ACC112 (cell line): ENCODE results near the gene PKNOX1.
"Not testable (repeated sequence)": the region's sequence is repeated elsewhere in the genome, so short reads cannot be mapped to it uniquely, and the experiment has no call there.

Source experiments
- H2AFZ ChIP-seq: fragments of 200-600 bp; sonication (generic); one replicate; pipeline ENCODE4 v1.6.0; 2017; ENCODE audit warnings: antibody characterized with exemption, low read length; ENCODE audit not compliant: unreplicated experiment
- H3K27ac ChIP-seq: fragments of 200-600 bp; sonication (generic); 2 replicates; pipeline ENCODE4 v1.5.1; 2014; ENCODE audit warnings: low read depth, mild to moderate bottlenecking, antibody characterized with exemption, low read length, moderate library complexity
- H3K27me3 ChIP-seq: fragments of 200-600 bp; sonication (generic); 2 replicates; pipeline ENCODE4 v1.6.1; 2014; ENCODE audit warnings: mild to moderate bottlenecking, antibody characterized with exemption, low read length, moderate library complexity, mixed read lengths; ENCODE audit not compliant: insufficient read depth
- H3K36me3 ChIP-seq: fragments of 200-600 bp; sonication (generic); 2 replicates; pipeline ENCODE4 v1.6.1; 2016; ENCODE audit warnings: mild to moderate bottlenecking, antibody characterized with exemption, low read length, moderate library complexity, mixed read lengths; ENCODE audit not compliant: insufficient read depth
- H3K4me1 ChIP-seq: fragments of 200-600 bp; sonication (generic); one replicate; pipeline ENCODE4 v1.6.1; 2016; ENCODE audit warnings: low read length, mixed read lengths; ENCODE audit not compliant: insufficient read depth, unreplicated experiment, control insufficient read depth
- H3K4me3 ChIP-seq: fragments of 200-600 bp; sonication (generic); 2 replicates; pipeline ENCODE4 v1.5.1; 2014; ENCODE audit warnings: mild to moderate bottlenecking, low read depth, low read length
- H3K79me2 ChIP-seq: fragments of 200-600 bp; sonication (generic); one replicate; pipeline ENCODE4 v1.6.0; 2016; ENCODE audit warnings: low read length; ENCODE audit not compliant: control insufficient read depth, unreplicated experiment, insufficient read depth

The PKNOX1 gene

GRCh38 chr21:42959728-42960127, 14.6 kb upstream of the PKNOX1 start:
- no peaks in the 10 kb centered on the region for H3K27me3 ChIP-seq
- no peaks in the 10 kb centered on the region for H3K36me3 ChIP-seq
- no peaks in the 10 kb centered on the region for H3K79me2 ChIP-seq
- no peak overlapping the region for H3K27ac ChIP-seq
- no peak overlapping the region for H3K4me3 ChIP-seq
- H2AFZ ChIP-seq: no peak overlapping the region
- H3K4me1 ChIP-seq: no peaks in the 10 kb centered on the region

DNA sequence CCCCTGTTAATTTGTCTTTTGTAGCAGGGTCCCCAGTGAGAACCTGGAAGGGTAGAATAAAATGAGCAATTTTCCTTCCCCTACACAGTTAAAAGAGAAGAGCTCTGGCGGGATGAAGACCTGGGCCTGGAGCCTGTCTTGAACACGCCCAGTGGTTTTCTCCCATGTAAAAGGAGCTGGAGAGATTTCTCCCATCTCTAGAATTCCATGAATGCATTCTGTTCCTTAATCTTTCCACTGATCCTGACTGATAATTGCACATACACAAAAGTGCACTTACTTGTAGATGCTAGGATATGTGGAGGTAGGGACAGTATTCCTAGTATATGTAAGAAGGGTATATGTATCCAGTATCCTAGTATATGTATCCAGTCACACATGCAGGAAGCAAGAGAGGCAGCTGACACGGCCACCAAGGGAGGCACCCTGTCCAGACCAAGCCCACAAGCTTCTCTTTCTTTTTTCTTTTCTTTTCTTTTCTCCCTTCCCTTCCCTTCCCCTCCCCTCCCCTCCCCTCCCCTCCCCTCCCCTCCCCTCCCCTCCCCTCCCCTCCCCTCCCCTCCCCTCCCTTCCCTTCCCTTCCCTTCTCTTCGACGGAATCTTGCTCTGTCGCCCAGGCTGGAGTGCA, 11.9 kb upstream of the PKNOX1 start:
- H3K79me2 ChIP-seq: no peaks in the 10 kb centered on the region
- no peaks in the 10 kb centered on the region for H3K27me3 ChIP-seq
- H3K27ac ChIP-seq: no peak overlapping the region
- H2AFZ ChIP-seq: no peak overlapping the region
- H3K36me3 ChIP-seq: no peaks in the 10 kb centered on the region
- no peaks in the 10 kb centered on the region for H3K4me1 ChIP-seq
- H3K4me3 ChIP-seq: no peak overlapping the region

- Histone ChIP-seq H3K36me3 (no peaks in the 10 kb centered on the region), H3K27me3 (no peaks in the 10 kb centered on the region), H3K79me2 (no peaks in the 10 kb centered on the region), H3K4me3 (no peak overlapping the region), H3K4me1 (no peaks in the 10 kb centered on the region), H2AFZ (no peak overlapping the region), H3K27ac (no peak overlapping the region)
These were observed 10.3 kb upstream of the PKNOX1 start for GRCh38 chr21:42964086-42964485.

DNA sequence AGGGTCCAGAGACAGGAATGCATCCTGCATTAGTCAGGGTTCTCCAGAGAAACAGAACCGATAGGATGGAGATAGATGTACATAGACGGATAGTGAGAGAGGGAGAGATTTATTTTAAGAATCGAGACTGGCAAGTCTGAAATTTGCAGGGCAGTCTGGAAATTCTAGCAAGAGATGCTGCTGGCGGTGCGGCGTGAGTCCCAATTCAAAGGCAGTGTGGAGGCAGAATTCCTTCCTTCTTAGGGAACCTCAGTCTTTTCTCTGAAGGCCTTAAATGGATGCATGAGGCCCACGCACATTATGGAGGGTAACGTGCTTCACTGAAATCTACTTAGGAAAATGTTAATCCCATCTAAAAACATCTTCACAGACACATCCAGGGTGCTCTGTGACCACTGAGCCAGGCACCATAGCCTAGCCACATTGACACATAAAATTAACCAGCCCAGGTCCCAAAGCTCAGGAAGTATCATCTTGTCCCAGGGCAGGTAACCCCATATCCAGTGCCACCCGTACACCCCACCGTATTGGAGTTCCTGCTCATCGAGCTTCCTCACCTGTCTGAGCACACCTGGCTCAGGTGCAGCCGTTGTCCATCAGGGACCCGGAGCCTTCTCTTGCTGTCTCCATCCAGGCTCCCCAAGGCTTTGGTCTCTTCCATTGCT, 9.7 kb upstream of the PKNOX1 start:
- no peak overlapping the region for H3K27ac ChIP-seq
- no peaks in the 10 kb centered on the region for H3K79me2 ChIP-seq
- H3K4me3 ChIP-seq: no peak overlapping the region

DNA sequence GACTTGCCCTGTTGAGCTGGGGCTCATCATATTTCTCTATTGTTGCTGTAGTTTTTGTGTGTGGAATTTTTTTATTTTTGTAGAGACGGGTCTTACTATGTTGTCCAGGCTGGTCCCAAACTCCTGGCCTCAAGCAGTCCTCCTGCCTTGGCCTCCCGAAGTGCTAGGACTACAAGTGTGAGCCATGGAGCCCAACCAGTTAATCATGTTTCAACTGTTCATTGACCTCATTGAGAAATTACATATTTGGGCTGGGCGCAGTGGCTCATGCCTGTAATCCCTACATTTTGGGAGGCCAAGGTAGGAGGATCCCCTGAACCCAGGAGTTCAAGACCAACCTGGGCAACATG, 9.2 kb upstream of the PKNOX1 start:
- Histone ChIP-seq H3K27me3 (no peaks in the 10 kb centered on the region), H3K4me3 (no peak overlapping the region), H3K79me2 (no peaks in the 10 kb centered on the region)

More for the DNA sequence above, 9.7 kb upstream of the PKNOX1 start:
- no peak overlapping the region for H2AFZ ChIP-seq
- no peaks in the 10 kb centered on the region for H3K36me3 ChIP-seq
- H3K4me1 ChIP-seq: no peaks in the 10 kb centered on the region
- no peaks in the 10 kb centered on the region for H3K27me3 ChIP-seq

DNA sequence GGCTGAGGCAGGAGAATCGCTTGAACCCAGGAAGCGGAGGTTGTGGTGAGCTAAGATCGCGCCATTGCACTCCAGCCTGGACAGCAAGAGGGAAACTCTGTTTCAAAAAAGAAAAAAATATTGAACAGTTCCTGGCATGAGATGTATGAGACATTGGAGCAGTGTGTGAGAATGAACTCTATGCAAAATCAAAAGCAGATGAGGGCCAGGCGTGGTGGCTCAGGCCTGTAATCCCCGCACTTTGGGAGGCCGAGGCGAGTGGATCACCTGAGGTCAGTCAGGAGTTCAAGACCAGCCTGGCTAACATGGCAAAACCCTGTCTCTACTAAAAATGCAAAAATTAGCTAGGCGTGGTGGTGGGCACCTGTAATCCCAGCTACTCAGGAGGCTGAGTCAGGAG, 6.7 kb upstream of the PKNOX1 start:
- not testable (repeated sequence) for H3K36me3 ChIP-seq, H3K79me2 ChIP-seq, H3K27ac ChIP-seq, H3K4me3 ChIP-seq, H2AFZ ChIP-seq, H3K27me3 ChIP-seq, H3K4me1 ChIP-seq

More for the DNA sequence above, 9.2 kb upstream of the PKNOX1 start:
- H3K36me3 ChIP-seq: no peaks in the 10 kb centered on the region
- no peaks in the 10 kb centered on the region for H3K4me1 ChIP-seq
- no peak overlapping the region for H2AFZ ChIP-seq
- no peak overlapping the region for H3K27ac ChIP-seq

DNA sequence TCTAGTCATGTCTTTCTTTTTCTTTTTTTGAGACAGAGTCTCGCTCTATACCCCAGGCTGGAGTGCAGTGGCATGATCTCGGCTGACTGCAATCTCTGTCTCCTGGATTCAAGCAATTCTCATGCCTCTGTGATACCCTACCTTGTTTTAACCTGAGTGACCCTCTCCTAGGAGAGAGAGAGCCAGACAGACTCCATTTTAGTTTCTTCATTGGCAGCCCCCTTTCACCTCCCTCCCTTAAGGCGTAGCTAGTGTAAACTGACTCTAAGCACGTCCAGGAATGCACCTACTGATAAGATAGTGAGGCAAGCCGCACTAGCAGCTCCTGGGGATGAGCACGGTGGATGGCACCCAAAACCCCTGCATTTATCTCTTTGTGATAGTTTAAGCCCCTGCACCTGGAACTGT, 5.2 kb upstream of the PKNOX1 start:
- no peaks in the 10 kb centered on the region for H3K79me2 ChIP-seq
- no peaks in the 10 kb centered on the region for H3K36me3 ChIP-seq
- H3K27ac ChIP-seq: no peak overlapping the region
- no peaks in the 10 kb centered on the region for H3K27me3 ChIP-seq
- H2AFZ ChIP-seq: no peak overlapping the region
- no peak overlapping the region for H3K4me3 ChIP-seq
- peaks cover 5% of the 10 kb centered on the region for H3K4me1 ChIP-seq

DNA sequence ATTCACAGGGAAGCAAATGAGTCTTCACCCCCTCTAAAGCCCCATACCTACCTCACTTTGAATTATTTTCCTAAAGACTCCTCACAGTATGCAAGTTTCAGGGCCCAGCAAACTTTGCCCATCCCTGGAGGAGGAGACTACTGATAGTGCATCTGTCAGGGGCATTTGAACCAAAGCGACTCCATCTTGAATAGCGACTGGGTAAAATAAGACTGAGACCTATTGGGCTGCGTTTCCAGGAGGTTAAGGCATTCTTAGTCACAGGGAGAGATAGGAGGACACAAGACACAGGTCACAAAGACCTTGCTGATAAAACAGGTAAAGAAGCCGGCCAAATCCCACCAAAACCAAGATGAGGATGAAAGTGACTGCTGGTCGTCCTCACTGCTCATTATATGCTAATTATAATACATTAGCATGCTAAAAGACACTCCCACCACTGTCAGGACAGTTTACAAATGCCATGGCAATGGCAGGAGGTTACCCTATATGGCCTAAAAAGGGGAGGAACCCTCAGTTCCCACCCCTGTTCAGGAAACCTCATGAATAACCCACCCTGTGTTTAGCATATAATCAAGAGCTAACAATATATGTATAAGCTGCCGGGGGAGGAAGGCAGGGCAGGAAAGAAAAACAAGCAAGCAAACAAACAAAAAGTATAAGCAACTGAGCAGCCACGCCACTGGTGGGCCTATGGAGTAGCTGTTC, 3.3 kb upstream of the PKNOX1 start:
- Histone ChIP-seq H3K4me1 (peaks cover 7% of the 10 kb centered on the region), H3K27ac (no peak overlapping the region), H2AFZ (no peak overlapping the region), H3K4me3 (no peak overlapping the region), H3K36me3 (no peaks in the 10 kb centered on the region), H3K27me3 (no peaks in the 10 kb centered on the region), H3K79me2 (peaks cover 10% of the 10 kb centered on the region)

GRCh38 chr21:42971897-42972275, 2.5 kb upstream of the PKNOX1 start:
- H3K27ac ChIP-seq: no peak overlapping the region

GRCh38 chr21:42973309-42973990, 912 bp upstream of the PKNOX1 start:
- Histone ChIP-seq H3K36me3 (peaks cover 8% of the 10 kb centered on the region; the same call in 1 of the 2 replicates), H2AFZ (peak overlapping the region; percentile 92), H3K27ac (peak overlapping the region; percentile 61), H3K4me3 (peak overlapping the region; percentile 84), H3K27me3 (no peaks in the 10 kb centered on the region), H3K79me2 (peaks cover 28% of the 10 kb centered on the region), H3K4me1 (peaks cover 14% of the 10 kb centered on the region)

More at GRCh38 chr21:42971897-42972275, 2.5 kb upstream of the PKNOX1 start:
- H3K79me2 ChIP-seq: peaks cover 17% of the 10 kb centered on the region
- H2AFZ ChIP-seq: peak overlapping the region; percentile 6
- no peaks in the 10 kb centered on the region for H3K27me3 ChIP-seq
- H3K36me3 ChIP-seq: peaks cover 4% of the 10 kb centered on the region; the same call in 1 of the 2 replicates
- peaks cover 14% of the 10 kb centered on the region for H3K4me1 ChIP-seq
- no peak overlapping the region for H3K4me3 ChIP-seq
